ENCODE data around the gene TIMP1.

Gene TIMP1

GRCh38 chrX:47633689-47634590, 51.7 kb downstream of the TIMP1 start (continued):
- TF ChIP-seq, protein P1, sequence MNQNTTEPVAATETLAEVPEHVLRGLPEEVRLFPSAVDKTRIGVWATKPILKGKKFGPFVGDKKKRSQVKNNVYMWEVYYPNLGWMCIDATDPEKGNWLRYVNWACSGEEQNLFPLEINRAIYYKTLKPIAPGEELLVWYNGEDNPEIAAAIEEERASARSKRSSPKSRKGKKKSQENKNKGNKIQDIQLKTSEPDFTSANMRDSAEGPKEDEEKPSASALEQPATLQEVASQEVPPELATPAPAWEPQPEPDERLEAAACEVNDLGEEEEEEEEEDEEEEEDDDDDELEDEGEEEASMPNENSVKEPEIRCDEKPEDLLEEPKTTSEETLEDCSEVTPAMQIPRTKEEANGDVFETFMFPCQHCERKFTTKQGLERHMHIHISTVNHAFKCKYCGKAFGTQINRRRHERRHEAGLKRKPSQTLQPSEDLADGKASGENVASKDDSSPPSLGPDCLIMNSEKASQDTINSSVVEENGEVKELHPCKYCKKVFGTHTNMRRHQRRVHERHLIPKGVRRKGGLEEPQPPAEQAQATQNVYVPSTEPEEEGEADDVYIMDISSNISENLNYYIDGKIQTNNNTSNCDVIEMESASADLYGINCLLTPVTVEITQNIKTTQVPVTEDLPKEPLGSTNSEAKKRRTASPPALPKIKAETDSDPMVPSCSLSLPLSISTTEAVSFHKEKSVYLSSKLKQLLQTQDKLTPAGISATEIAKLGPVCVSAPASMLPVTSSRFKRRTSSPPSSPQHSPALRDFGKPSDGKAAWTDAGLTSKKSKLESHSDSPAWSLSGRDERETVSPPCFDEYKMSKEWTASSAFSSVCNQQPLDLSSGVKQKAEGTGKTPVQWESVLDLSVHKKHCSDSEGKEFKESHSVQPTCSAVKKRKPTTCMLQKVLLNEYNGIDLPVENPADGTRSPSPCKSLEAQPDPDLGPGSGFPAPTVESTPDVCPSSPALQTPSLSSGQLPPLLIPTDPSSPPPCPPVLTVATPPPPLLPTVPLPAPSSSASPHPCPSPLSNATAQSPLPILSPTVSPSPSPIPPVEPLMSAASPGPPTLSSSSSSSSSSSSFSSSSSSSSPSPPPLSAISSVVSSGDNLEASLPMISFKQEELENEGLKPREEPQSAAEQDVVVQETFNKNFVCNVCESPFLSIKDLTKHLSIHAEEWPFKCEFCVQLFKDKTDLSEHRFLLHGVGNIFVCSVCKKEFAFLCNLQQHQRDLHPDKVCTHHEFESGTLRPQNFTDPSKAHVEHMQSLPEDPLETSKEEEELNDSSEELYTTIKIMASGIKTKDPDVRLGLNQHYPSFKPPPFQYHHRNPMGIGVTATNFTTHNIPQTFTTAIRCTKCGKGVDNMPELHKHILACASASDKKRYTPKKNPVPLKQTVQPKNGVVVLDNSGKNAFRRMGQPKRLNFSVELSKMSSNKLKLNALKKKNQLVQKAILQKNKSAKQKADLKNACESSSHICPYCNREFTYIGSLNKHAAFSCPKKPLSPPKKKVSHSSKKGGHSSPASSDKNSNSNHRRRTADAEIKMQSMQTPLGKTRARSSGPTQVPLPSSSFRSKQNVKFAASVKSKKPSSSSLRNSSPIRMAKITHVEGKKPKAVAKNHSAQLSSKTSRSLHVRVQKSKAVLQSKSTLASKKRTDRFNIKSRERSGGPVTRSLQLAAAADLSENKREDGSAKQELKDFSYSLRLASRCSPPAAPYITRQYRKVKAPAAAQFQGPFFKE (tag by site-specific recombination; IDR thresholded peaks at IDR 0.05; ENCODE audit: borderline replicate concordance): no peak
- TF ChIP-seq ZBTB1 (tag by site-specific recombination; IDR thresholded peaks at IDR 0.05): no peak
- no peak for TF ChIP-seq ZNF10 (tag by site-specific recombination; IDR thresholded peaks at IDR 0.05)
- no peak for TF ChIP-seq KLF17 (tag by site-specific recombination; IDR thresholded peaks at IDR 0.05)
- TF ChIP-seq ZNF768 (tag by site-specific recombination; IDR thresholded peaks at IDR 0.05): no peak
- peak; percentile 99 for TF ChIP-seq ZFHX2 (tag by site-specific recombination; conservative IDR thresholded peaks at IDR 0.05)
- no peak for TF ChIP-seq ZNF19 (tag by site-specific recombination; IDR thresholded peaks at IDR 0.05; ENCODE audit: low read depth)
- TF ChIP-seq ZNF155 (tag by site-specific recombination; IDR thresholded peaks at IDR 0.05): no peak
- no peak for TF ChIP-seq ZNF214 (tag by site-specific recombination; IDR thresholded peaks at IDR 0.05; ENCODE audit: borderline replicate concordance)
- no peak for TF ChIP-seq ZNF610 (tag by site-specific recombination; IDR thresholded peaks at IDR 0.05; ENCODE audit: borderline replicate concordance)
- no peak for TF ChIP-seq ZNF121 (tag by site-specific recombination; IDR thresholded peaks at IDR 0.05)
- TF ChIP-seq ZFP69B (tag by site-specific recombination; IDR thresholded peaks at IDR 0.05): no peak
- TF ChIP-seq ZNF426 (tag by site-specific recombination; IDR thresholded peaks at IDR 0.05): no peak
- TF ChIP-seq ZNF791 (tag by site-specific recombination; IDR thresholded peaks at IDR 0.05): no peak
- TF ChIP-seq ZNF621 (tag by site-specific recombination; IDR thresholded peaks at IDR 0.05): no peak
- no peak for TF ChIP-seq ZNF473 (tag by site-specific recombination; IDR thresholded peaks at IDR 0.05)
- peak; percentile 76 for TF ChIP-seq SP7 (tag by site-specific recombination; IDR thresholded peaks at IDR 0.05)
- TF ChIP-seq TRIM28 (IDR thresholded peaks at IDR 0.05; ENCODE audit: borderline replicate concordance, low read length): no peak; the same call in 1 of the 2 replicates
- TF ChIP-seq, protein P2, sequence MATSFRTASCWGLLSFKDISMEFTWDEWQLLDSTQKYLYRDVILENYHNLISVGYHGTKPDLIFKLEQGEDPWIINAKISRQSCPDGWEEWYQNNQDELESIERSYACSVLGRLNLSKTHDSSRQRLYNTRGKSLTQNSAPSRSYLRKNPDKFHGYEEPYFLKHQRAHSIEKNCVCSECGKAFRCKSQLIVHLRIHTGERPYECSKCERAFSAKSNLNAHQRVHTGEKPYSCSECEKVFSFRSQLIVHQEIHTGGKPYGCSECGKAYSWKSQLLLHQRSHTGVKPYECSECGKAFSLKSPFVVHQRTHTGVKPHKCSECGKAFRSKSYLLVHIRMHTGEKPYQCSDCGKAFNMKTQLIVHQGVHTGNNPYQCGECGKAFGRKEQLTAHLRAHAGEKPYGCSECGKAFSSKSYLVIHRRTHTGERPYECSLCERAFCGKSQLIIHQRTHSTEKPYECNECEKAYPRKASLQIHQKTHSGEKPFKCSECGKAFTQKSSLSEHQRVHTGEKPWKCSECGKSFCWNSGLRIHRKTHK (tag by site-specific recombination; IDR thresholded peaks at IDR 0.05): no peak
- TF ChIP-seq ZNF623 (tag by site-specific recombination; IDR thresholded peaks at IDR 0.05): no peak
- no peak for TF ChIP-seq HOXA7 (CRISPR knock-in tag; IDR thresholded peaks at IDR 0.05; ENCODE audit: borderline replicate concordance)
- TF ChIP-seq ZNF707 (tag by site-specific recombination; IDR thresholded peaks at IDR 0.05): no peak
- TF ChIP-seq ZNF274 (IDR thresholded peaks at IDR 0.05; ENCODE audit: low read length): no peak
- no peak for TF ChIP-seq ZNF274 (tag by site-specific recombination; IDR thresholded peaks at IDR 0.05; ENCODE audit: borderline replicate concordance)
- TF ChIP-seq, protein P3, sequence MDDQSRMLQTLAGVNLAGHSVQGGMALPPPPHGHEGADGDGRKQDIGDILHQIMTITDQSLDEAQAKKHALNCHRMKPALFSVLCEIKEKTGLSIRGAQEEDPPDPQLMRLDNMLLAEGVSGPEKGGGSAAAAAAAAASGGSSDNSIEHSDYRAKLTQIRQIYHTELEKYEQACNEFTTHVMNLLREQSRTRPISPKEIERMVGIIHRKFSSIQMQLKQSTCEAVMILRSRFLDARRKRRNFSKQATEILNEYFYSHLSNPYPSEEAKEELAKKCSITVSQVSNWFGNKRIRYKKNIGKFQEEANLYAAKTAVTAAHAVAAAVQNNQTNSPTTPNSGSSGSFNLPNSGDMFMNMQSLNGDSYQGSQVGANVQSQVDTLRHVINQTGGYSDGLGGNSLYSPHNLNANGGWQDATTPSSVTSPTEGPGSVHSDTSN (CRISPR knock-in tag; IDR thresholded peaks at IDR 0.05): no peak
- TF ChIP-seq ZSCAN5A (tag by site-specific recombination; IDR thresholded peaks at IDR 0.05): no peak
- no peak for TF ChIP-seq BCL11B (tag by site-specific recombination; IDR thresholded peaks at IDR 0.05; ENCODE audit: low read depth)
- TF ChIP-seq ZSCAN16 (tag by site-specific recombination; IDR thresholded peaks at IDR 0.05): peak; percentile 63; the same call in 1 of the 2 replicates
- TF ChIP-seq ZSCAN23 (tag by site-specific recombination; IDR thresholded peaks at IDR 0.05): no peak
